Natural killer cell (primary cell): ENCODE results near the gene FARP1. TPM values are rescaled to one million over a fixed set of nuclear protein-coding genes. Genes with fewer than 3 reads are reported as not detected.

Source experiments
- ATAC-seq, 3 donors: fragments of 150-1000 bp in 2 of 3; fragments of 200-7000 bp in 1 of 3; cut with Tn5 transposase; 1 replicate in 1 of 3; 2 replicates in 2 of 3; pipeline ENCODE4 v1.10.0; 2021; ENCODE audit warnings: mild to moderate bottlenecking in 2 of 3, moderate library complexity in 2 of 3
- DNase-seq, 2 donors: peaks; one replicate each; pipeline versions ENCODE4 v3.0.0 to v3.0.0-alpha.2; 2013 to 2021; ENCODE audit warnings: mixed read lengths in 1 of 2
- H3K27ac ChIP-seq: one replicate; pipeline ENCODE4 v1.5.1; 2013; ENCODE audit warnings: mild to moderate bottlenecking, low read length
- H3K27me3 ChIP-seq: one replicate; pipeline ENCODE4 v1.6.1; 2013; ENCODE audit warnings: low read length; ENCODE audit not compliant: control insufficient read depth, insufficient read depth
- H3K36me3 ChIP-seq: one replicate; pipeline ENCODE4 v1.6.1; 2013; ENCODE audit warnings: low read length; ENCODE audit not compliant: control insufficient read depth, insufficient read depth
- H3K4me1 ChIP-seq: one replicate; pipeline ENCODE4 v1.6.1; 2013; ENCODE audit warnings: low read length; ENCODE audit not compliant: control insufficient read depth, insufficient read depth
- H3K4me3 ChIP-seq: one replicate; pipeline ENCODE4 v1.5.1; 2013; ENCODE audit warnings: low read length
- H3K9me3 ChIP-seq: one replicate; pipeline ENCODE4 v1.6.1; 2013; ENCODE audit warnings: low read length; ENCODE audit not compliant: control insufficient read depth, insufficient read depth
- H3K27ac Mint-ChIP-seq, 2 donors: one replicate each; pipeline ENCODE4 v1.8.0; 2022; ENCODE audit warnings: mild to moderate bottlenecking in 2 of 2, mixed read lengths in 2 of 2, moderate library complexity in 1 of 2
- H3K27me3 Mint-ChIP-seq, 2 donors: one replicate each; pipeline ENCODE4 v1.8.0; 2022; ENCODE audit warnings: low read depth in 2 of 2, mixed read lengths in 2 of 2
- H3K36me3 Mint-ChIP-seq: one replicate; pipeline ENCODE4 v1.8.0; 2022; ENCODE audit warnings: mixed read lengths
- H3K4me1 Mint-ChIP-seq, 2 donors: one replicate each; pipeline ENCODE4 v1.8.0; 2022; ENCODE audit warnings: mixed read lengths in 2 of 2
- H3K4me3 Mint-ChIP-seq: one replicate; pipeline ENCODE4 v1.8.0; 2022; ENCODE audit warnings: mild to moderate bottlenecking, moderate library complexity, mixed read lengths
- H3K9me3 Mint-ChIP-seq, 2 donors: one replicate each; pipeline ENCODE4 v1.8.0; 2022; ENCODE audit warnings: mixed read lengths in 2 of 2
- CTCF ChIP-seq: fragments of 200-600 bp; IDR thresholded peaks from one replicate; pipeline ENCODE4 v1.8.0; 2022; ENCODE audit warnings: antibody characterized with exemption
- WGBS: methylation state at CpG from one replicate; pipeline ENCODE4 v1.1.7; 2013; ENCODE audit warnings: missing lambda C conversion rate; ENCODE audit not compliant: insufficient coverage; 5-methylcytosine and 5-hydroxymethylcytosine counted together
- intact Hi-C: fragments of 100-400 bp; cut with micrococcal nuclease; formaldehyde crosslinking; loops from one replicate; pipeline ENCODE4 v1.14.2; 2022
- total RNA-seq, 4 donors: library from RNA; stranded (reverse); fragments of 120-200 nt in 1 of 4; gene quantifications; one replicate each; pipeline versions ENCODE4 v1.2.3 to v1.2.4, GENCODE V29; 2013 to 2022

FARP1 gene
- total RNA-seq, 3 donors from 2014 or later (not counting 1 experiment from before 2014, with no cell fraction given) = 0.71 to 1.2 (median 1.1) TPM

DNA sequence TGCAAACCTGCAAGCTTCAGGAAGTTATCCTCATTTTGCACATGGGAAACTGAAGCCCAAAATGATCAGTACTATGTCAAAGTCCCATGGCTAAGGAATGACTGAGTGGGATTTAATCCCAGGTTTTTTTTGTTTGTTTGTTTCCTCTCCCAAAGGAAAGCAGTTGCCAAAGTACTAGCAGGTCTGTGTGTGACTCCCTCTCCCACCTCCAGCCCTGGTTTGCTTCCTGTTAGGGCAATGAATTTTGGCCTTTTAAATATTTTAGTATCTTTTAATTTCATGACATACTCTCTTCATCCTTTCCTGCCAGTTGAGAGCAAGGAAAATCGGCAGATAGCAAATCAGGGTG lies 168.3 kb downstream of the FARP1 start:
- H3K27me3 Mint-ChIP-seq = peaks cover 0 to 3% of the 10 kb centered on the region in 2 donors
- H3K9me3 Mint-ChIP-seq = no peaks in the 10 kb centered on the region
- no peak for DNase-seq

DNA sequence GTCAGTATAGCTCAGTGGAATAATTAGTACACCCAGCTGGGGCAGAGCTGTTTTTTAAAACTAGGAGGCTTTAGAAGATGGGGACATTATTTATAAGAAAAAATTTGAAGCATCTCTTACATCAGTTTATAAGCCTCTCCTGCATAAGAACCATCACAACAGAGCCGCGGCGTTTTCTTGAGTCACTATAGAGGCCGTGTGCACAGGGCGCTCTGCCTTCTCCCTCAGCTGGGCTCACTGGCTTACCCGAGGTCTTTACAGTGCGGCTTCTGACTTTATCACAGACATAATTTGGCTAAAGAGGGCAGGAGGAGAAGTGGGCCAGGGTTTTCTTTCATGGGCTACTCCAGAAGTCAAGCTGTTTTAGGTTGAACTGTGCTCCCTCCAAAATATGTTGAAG lies 169.7 kb downstream of the FARP1 start:
- ATAC-seq (no peak), DNase-seq (no peak)
- Mint-ChIP-seq H3K9me3 (no peaks in the 10 kb centered on the region), H3K4me3 (no peak overlapping the region), H3K4me1 (no peaks in the 10 kb centered on the region), H3K27ac (no peak overlapping the region), H3K36me3 (no peaks in the 10 kb centered on the region), H3K27me3 (peaks cover 0 to 3% of the 10 kb centered on the region in 2 donors)
- Histone ChIP-seq H3K27ac (no peak overlapping the region), H3K36me3 (no peaks in the 10 kb centered on the region), H3K4me1 (no peaks in the 10 kb centered on the region), H3K27me3 (no peaks in the 10 kb centered on the region), H3K9me3 (no peaks in the 10 kb centered on the region), H3K4me3 (no peak overlapping the region)
- WGBS = 97% methylated on average over 7 of the region's 7 CpGs
- no peak for TF ChIP-seq CTCF
- intact Hi-C loops = no loop called here

More for the DNA sequence above, 168.3 kb downstream of the FARP1 start:
- no peaks in the 10 kb centered on the region for H3K9me3 ChIP-seq
- no peak overlapping the region for H3K27ac Mint-ChIP-seq
- H3K36me3 Mint-ChIP-seq = no peaks in the 10 kb centered on the region
- no peak overlapping the region for H3K4me3 Mint-ChIP-seq
- no peak overlapping the region for H3K4me3 ChIP-seq
- no peaks in the 10 kb centered on the region for H3K4me1 Mint-ChIP-seq
- no peak overlapping the region for H3K27ac ChIP-seq
- intact Hi-C loops = no loop called here
- no peaks in the 10 kb centered on the region for H3K36me3 ChIP-seq
- H3K27me3 ChIP-seq = no peaks in the 10 kb centered on the region
- no peak for ATAC-seq
- WGBS = 100% methylated on average over 1 of the region's 1 CpG
- TF ChIP-seq CTCF = no peak
- no peaks in the 10 kb centered on the region for H3K4me1 ChIP-seq

DNA sequence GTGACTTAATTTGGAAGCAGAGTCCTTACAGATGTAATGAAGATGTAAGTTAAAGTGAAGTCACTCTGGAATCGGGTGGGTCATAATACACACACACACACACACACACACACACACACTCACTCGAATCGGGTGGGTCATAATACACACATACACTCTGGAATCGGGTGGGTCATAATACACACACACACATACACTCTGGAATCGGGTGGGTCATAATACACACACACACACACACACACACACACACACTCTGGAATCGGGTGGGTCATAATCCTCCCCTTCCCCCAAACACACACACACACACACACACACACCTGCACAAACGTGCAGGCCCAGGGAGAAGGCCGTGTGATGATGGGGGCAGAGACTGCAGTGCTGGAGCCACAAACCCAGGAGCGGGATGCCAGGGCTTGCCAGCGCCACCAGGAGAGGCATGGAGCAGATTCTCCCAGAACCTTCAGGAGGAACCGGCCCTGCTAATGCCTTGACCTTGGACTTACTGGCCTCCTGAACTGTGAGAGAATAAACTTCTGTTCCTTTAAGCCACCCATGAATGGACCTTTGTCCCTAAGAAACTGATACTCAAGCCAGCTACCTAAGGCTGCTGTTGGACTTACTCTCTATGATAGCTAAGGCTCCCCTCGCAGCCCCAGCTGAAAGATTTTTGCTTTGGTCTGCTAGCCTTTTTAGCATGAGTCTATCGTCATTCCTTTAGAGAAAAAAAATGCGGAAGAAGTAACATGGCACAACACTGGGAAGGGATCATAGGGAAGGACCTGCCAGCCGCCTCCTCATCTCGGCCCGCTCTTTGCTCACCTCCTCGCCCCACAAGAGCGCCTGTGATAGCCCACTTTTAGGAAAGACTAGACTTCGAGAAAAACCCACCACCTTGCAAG lies 170.4 kb downstream of the FARP1 start:
- no peak overlapping the region for H3K27ac Mint-ChIP-seq
- no peaks in the 10 kb centered on the region for H3K36me3 Mint-ChIP-seq
- H3K4me1 ChIP-seq = no peaks in the 10 kb centered on the region
- H3K27ac ChIP-seq = no peak overlapping the region
- H3K4me1 Mint-ChIP-seq = no peaks in the 10 kb centered on the region
- H3K9me3 ChIP-seq = no peaks in the 10 kb centered on the region
- H3K4me3 Mint-ChIP-seq = no peak overlapping the region
- H3K27me3 Mint-ChIP-seq = peaks cover under 1 to 4% of the 10 kb centered on the region in 2 donors
- no peaks in the 10 kb centered on the region for H3K36me3 ChIP-seq
- no peaks in the 10 kb centered on the region for H3K27me3 ChIP-seq
- ATAC-seq (no peak), DNase-seq (no peak)
- WGBS = 91% methylated on average over 18 of the region's 20 CpGs
- intact Hi-C loops = no loop called here
- no peaks in the 10 kb centered on the region for H3K9me3 Mint-ChIP-seq
- H3K4me3 ChIP-seq = no peak overlapping the region
- no peak for TF ChIP-seq CTCF

GRCh38 chr13:98313922-98314292 lies 171.0 kb downstream of the FARP1 start:
- WGBS = 89% methylated on average over 6 of the region's 6 CpGs
- Histone ChIP-seq H3K4me1 (no peaks in the 10 kb centered on the region), H3K27me3 (no peaks in the 10 kb centered on the region), H3K36me3 (no peaks in the 10 kb centered on the region), H3K27ac (no peak overlapping the region), H3K9me3 (no peaks in the 10 kb centered on the region), H3K4me3 (no peak overlapping the region)
- ATAC-seq (no peak), DNase-seq (no peak)
- no peaks in the 10 kb centered on the region for H3K9me3 Mint-ChIP-seq
- H3K27ac Mint-ChIP-seq = no peak overlapping the region
- no peak overlapping the region for H3K4me3 Mint-ChIP-seq
- H3K27me3 Mint-ChIP-seq = peaks cover 2 to 7% of the 10 kb centered on the region in 2 donors
- no peaks in the 10 kb centered on the region for H3K36me3 Mint-ChIP-seq
- H3K4me1 Mint-ChIP-seq = no peaks in the 10 kb centered on the region
- intact Hi-C loops = no loop called here
- no peak for TF ChIP-seq CTCF
